Prostate gland (tissue), 2 donors: ENCODE measurements around the gene FBXL13.
"Not testable (repeated sequence)": the region's sequence is repeated elsewhere in the genome, so short reads cannot be mapped to it uniquely, and the experiment has no call there.

Experiments used
- CTCF ChIP-seq, 4 experiments: fragments of 200-600 bp in 2 of 4; fragments of 450-650 bp in 2 of 4; sonication (generic) in 2 of 4; IDR thresholded peaks; 1 replicate in 3 of 4; 2 replicates in 1 of 4; pipeline ENCODE4 v1.5.1; 2016 to 2019; ENCODE audit warnings: antibody characterized with exemption in 4 of 4, mild to moderate bottlenecking in 2 of 4, moderate library complexity in 2 of 4
- POLR2A ChIP-seq: fragments of 450-650 bp; IDR thresholded peaks from one replicate; pipeline ENCODE4 v1.6.1; 2016; ENCODE audit warnings: antibody characterized with exemption, mild to moderate bottlenecking

GRCh38 chr7:103092321-103092720 lies 17.7 kb upstream of the FBXL13 start:
- not testable (repeated sequence) for TF ChIP-seq CTCF (IDR thresholded peaks at IDR 0.05); POLR2A
